ENCODE results near the gene MCF2L.

MCF2L gene

GRCh38 chr13:113020323-113021080, 51.5 kb downstream of the MCF2L start:
- Histone ChIP-seq H3K27ac (ENCODE audit: low read depth, low read length) (no peak overlapping the region), H3K9ac (ENCODE audit: low read length in 5 of 5) (no peak overlapping the region), H3K9me3 (ENCODE audit: control insufficient read depth in 5 of 5, low read length in 5 of 5) (peaks cover 0 to 7% (median 4%) of the 10 kb centered on the region in 5 donors), H3K27me3 (ENCODE audit: control insufficient read depth in 5 of 5, insufficient read depth in 4 of 5, low read length in 5 of 5) (peaks cover 0 to 17% (median 9%) of the 10 kb centered on the region in 5 donors), H3K4me1 (ENCODE audit: control insufficient read depth in 5 of 5, insufficient read depth in 5 of 5, low read length in 5 of 5) (peaks cover 0 to 25% (median 0%) of the 10 kb centered on the region in 5 donors), H3K4me3 (ENCODE audit: low read depth in 1 of 5, low read length in 5 of 5) (no peak overlapping the region), H3K36me3 (ENCODE audit: control insufficient read depth in 5 of 5, insufficient read depth in 5 of 5, low read length in 5 of 5) (peaks cover 0 to 37% (median 21%) of the 10 kb centered on the region in 5 donors)

- Histone ChIP-seq H3K4me3 (ENCODE audit: low read depth in 1 of 5, low read length in 5 of 5) (no peak overlapping the region), H3K27ac (ENCODE audit: low read depth, low read length) (no peak overlapping the region), H3K9me3 (ENCODE audit: control insufficient read depth in 5 of 5, low read length in 5 of 5) (peaks cover 0 to 7% (median 4%) of the 10 kb centered on the region in 5 donors)
Observed at GRCh38 chr13:113021391-113021790, 52.4 kb downstream of the MCF2L start.

DNA sequence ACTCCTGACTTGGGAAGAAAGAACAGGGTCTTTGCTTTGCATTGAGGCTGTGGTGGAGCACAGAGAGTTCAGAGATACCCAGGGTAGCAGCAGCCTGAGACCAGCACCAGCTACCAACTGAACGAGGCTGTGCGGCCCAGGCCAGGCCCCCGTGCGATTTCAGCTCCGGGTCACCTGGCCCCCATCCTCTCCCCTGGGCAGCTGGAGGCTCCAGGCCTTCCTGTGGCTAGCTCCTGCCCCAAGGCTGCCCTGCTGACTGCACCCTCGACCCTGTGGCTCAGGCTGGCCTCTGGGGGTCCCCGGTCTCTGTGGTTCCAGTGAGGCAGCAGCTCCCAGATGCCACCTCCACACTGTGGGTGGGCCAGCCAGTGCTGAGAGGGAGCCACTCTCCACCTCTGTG, 52.8 kb downstream of the MCF2L start:
- Histone ChIP-seq H3K36me3 (ENCODE audit: control insufficient read depth in 5 of 5, insufficient read depth in 5 of 5, low read length in 5 of 5) (peaks cover 0 to 39% (median 20%) of the 10 kb centered on the region in 5 donors), H3K4me3 (ENCODE audit: low read depth in 1 of 5, low read length in 5 of 5) (no peak overlapping the region), H3K27me3 (ENCODE audit: control insufficient read depth in 5 of 5, insufficient read depth in 4 of 5, low read length in 5 of 5) (peaks cover 0 to 16% (median 14%) of the 10 kb centered on the region in 5 donors), H3K4me1 (ENCODE audit: control insufficient read depth in 5 of 5, insufficient read depth in 5 of 5, low read length in 5 of 5) (peaks cover 0 to 25% (median 0%) of the 10 kb centered on the region in 5 donors), H3K9me3 (ENCODE audit: control insufficient read depth in 5 of 5, low read length in 5 of 5) (peaks cover 0 to 7% (median 4%) of the 10 kb centered on the region in 5 donors), H3K27ac (ENCODE audit: low read depth, low read length) (no peak overlapping the region), H3K9ac (ENCODE audit: low read length in 5 of 5) (no peak overlapping the region)

More at GRCh38 chr13:113021391-113021790, 52.4 kb downstream of the MCF2L start:
- peaks cover 0 to 38% (median 22%) of the 10 kb centered on the region in 5 donors for H3K36me3 ChIP-seq (ENCODE audit: control insufficient read depth in 5 of 5, insufficient read depth in 5 of 5, low read length in 5 of 5)
- H3K9ac ChIP-seq (ENCODE audit: low read length in 5 of 5): no peak overlapping the region
- peaks cover 0 to 25% (median 0%) of the 10 kb centered on the region in 5 donors for H3K4me1 ChIP-seq (ENCODE audit: control insufficient read depth in 5 of 5, insufficient read depth in 5 of 5, low read length in 5 of 5)
- peaks cover 0 to 17% (median 12%) of the 10 kb centered on the region in 5 donors for H3K27me3 ChIP-seq (ENCODE audit: control insufficient read depth in 5 of 5, insufficient read depth in 4 of 5, low read length in 5 of 5)

DNA sequence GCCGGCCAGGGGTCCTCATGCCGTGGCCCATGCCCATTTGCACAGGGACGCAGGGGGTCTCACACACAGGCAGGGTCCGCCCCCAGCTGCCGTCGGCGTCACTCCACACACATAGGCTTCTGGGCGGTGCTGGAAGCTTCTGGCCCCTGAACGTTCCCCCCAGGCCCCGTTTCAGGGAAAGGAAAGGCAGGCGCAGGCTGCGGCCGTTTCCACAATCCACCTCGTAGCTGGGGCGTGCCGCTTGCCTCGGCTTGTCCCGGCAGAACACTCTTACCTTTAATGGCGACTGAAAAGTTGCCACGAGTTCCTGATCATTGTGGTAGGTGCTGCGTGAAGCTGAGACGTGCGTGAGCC, 53.4 kb downstream of the MCF2L start:
- Histone ChIP-seq H3K9ac (ENCODE audit: low read length in 5 of 5) (no peak overlapping the region), H3K27me3 (ENCODE audit: control insufficient read depth in 5 of 5, insufficient read depth in 4 of 5, low read length in 5 of 5) (peaks cover 0 to 16% (median 14%) of the 10 kb centered on the region in 5 donors), H3K4me3 (ENCODE audit: low read depth in 1 of 5, low read length in 5 of 5) (no peak overlapping the region), H3K36me3 (ENCODE audit: control insufficient read depth in 5 of 5, insufficient read depth in 5 of 5, low read length in 5 of 5) (peaks cover 0 to 36% (median 21%) of the 10 kb centered on the region in 5 donors), H3K27ac (ENCODE audit: low read depth, low read length) (no peak overlapping the region), H3K4me1 (ENCODE audit: control insufficient read depth in 5 of 5, insufficient read depth in 5 of 5, low read length in 5 of 5) (peaks cover 0 to 25% (median 0%) of the 10 kb centered on the region in 5 donors), H3K9me3 (ENCODE audit: control insufficient read depth in 5 of 5, low read length in 5 of 5) (peaks cover 0 to 7% (median 4%) of the 10 kb centered on the region in 5 donors)

- Histone ChIP-seq H3K9ac (ENCODE audit: low read length in 5 of 5) (no peak overlapping the region), H3K4me3 (ENCODE audit: low read depth in 1 of 5, low read length in 5 of 5) (no peak overlapping the region), H3K36me3 (ENCODE audit: control insufficient read depth in 5 of 5, insufficient read depth in 5 of 5, low read length in 5 of 5) (peaks cover 0 to 33% (median 18%) of the 10 kb centered on the region in 5 donors), H3K27ac (ENCODE audit: low read depth, low read length) (peak overlapping the region; percentile 16), H3K27me3 (ENCODE audit: control insufficient read depth in 5 of 5, insufficient read depth in 4 of 5, low read length in 5 of 5) (peaks cover 0 to 19% (median 14%) of the 10 kb centered on the region in 5 donors), H3K4me1 (ENCODE audit: control insufficient read depth in 5 of 5, insufficient read depth in 5 of 5, low read length in 5 of 5) (peaks cover 0 to 25% (median 0%) of the 10 kb centered on the region in 5 donors), H3K9me3 (ENCODE audit: control insufficient read depth in 5 of 5, low read length in 5 of 5) (peaks cover 0 to 7% (median 4%) of the 10 kb centered on the region in 5 donors)
Observed at GRCh38 chr13:113022745-113023574, 53.9 kb downstream of the MCF2L start.

DNA sequence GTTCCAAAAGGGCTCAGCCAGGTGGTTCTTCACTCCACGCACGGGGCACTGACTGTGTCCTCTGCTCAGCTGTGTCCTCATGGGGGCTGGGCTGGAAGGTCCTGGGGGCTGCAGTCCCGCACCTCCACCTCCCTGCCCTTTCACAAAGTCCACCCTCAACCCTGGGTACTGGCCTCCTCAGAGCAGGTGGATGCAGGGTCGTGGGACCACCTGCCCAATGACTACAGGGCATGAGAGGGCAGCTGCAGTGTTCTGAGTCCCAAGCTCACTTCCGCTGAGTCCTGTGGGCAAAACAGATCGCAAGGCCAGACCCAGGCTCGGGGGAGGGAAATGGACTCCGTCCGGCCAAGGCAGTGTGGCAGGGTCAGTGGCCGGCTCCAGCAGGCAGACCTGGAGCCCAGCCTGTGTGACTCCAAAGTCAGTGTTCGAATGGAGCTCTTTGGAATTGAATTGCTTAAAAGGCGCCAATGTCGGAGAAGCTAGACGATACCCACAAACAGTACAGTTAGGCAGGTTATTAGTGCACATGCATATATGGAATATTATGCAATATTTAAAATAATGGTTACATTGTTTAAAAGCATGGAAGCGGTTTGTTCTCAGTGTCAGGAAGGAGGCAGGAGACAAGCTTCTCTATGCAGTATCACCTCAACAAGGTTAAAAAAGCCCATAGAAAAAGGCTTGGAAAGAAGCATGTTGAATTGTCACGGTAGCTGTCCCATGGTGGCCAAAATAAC, 54.8 kb downstream of the MCF2L start:
- peaks cover 0 to 27% (median 14%) of the 10 kb centered on the region in 5 donors for H3K36me3 ChIP-seq (ENCODE audit: control insufficient read depth in 5 of 5, insufficient read depth in 5 of 5, low read length in 5 of 5)
- H3K9me3 ChIP-seq (ENCODE audit: control insufficient read depth in 5 of 5, low read length in 5 of 5): peaks cover 0 to 7% (median 4%) of the 10 kb centered on the region in 5 donors
- no peak overlapping the region for H3K9ac ChIP-seq (ENCODE audit: low read length in 5 of 5)
- H3K27ac ChIP-seq (ENCODE audit: low read depth, low read length): peak overlapping the region; percentile 16
- H3K4me3 ChIP-seq (ENCODE audit: low read depth in 1 of 5, low read length in 5 of 5): no peak overlapping the region
- H3K4me1 ChIP-seq (ENCODE audit: control insufficient read depth in 5 of 5, insufficient read depth in 5 of 5, low read length in 5 of 5): peaks cover 0 to 25% (median 0%) of the 10 kb centered on the region in 5 donors
- H3K27me3 ChIP-seq (ENCODE audit: control insufficient read depth in 5 of 5, insufficient read depth in 4 of 5, low read length in 5 of 5): peaks cover 0 to 20% (median 14%) of the 10 kb centered on the region in 5 donors

DNA sequence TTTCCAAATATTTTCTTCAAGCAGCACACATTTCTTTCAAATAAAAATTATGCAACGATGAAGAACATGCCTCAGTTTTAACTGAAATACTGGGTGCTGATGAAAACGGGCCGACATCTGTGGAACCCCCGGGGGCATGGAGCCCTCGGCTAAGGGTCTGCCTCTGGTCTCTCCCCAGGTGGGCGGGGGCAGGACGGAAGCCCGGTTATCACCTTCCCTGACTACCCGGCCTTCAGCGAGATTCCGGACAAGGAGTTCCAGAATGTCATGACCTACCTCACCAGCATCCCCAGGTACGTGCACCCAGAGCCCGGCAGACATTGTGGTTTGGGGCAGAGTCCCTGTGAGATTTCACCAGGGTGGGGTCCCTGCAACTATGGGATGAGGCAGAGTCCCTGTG, 55.5 kb downstream of the MCF2L start:
- H3K27ac ChIP-seq (ENCODE audit: low read depth, low read length): no peak overlapping the region
- H3K4me3 ChIP-seq (ENCODE audit: low read depth in 1 of 5, low read length in 5 of 5): no peak overlapping the region
- H3K9ac ChIP-seq (ENCODE audit: low read length in 5 of 5): no peak overlapping the region
- H3K4me1 ChIP-seq (ENCODE audit: control insufficient read depth in 5 of 5, insufficient read depth in 5 of 5, low read length in 5 of 5): peaks cover 0 to 25% (median 0%) of the 10 kb centered on the region in 5 donors
- H3K9me3 ChIP-seq (ENCODE audit: control insufficient read depth in 5 of 5, low read length in 5 of 5): peaks cover 0 to 7% (median 4%) of the 10 kb centered on the region in 5 donors
- peaks cover 0 to 21% (median 11%) of the 10 kb centered on the region in 5 donors for H3K36me3 ChIP-seq (ENCODE audit: control insufficient read depth in 5 of 5, insufficient read depth in 5 of 5, low read length in 5 of 5)
- H3K27me3 ChIP-seq (ENCODE audit: control insufficient read depth in 5 of 5, insufficient read depth in 4 of 5, low read length in 5 of 5): peaks cover 0 to 21% (median 17%) of the 10 kb centered on the region in 5 donors

DNA sequence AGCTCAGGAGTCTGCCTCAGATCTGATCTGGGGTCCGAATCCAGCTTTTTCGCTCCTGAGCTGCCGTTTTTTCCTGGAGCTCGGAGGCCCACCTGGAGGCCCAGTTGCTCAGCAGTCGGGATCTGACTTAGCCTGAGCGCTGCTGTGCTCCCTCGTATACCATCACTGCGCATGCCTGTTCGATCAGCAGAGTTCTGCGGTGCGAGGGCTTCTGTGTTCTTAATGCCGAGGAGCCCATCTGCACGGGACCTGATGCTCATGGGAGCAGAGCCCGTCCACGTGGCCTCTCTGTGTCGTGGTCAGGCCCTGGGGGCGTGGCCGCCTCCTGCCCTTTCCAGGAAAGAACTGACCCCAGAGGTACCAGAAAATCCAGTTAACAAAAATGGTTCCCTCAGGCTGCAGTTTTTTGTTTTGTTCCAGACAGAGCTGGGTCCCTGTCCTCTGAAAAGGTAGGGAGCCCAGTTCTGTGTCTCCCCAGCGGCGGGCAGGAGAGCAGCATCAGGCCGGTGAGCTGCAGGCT, 57.4 kb downstream of the MCF2L start:
- Histone ChIP-seq H3K27ac (ENCODE audit: low read depth, low read length) (no peak overlapping the region), H3K9ac (ENCODE audit: low read length in 5 of 5) (no peak overlapping the region), H3K27me3 (ENCODE audit: control insufficient read depth in 5 of 5, insufficient read depth in 4 of 5, low read length in 5 of 5) (peaks cover 0 to 22% (median 17%) of the 10 kb centered on the region in 5 donors), H3K4me3 (ENCODE audit: low read depth in 1 of 5, low read length in 5 of 5) (no peak overlapping the region), H3K36me3 (ENCODE audit: control insufficient read depth in 5 of 5, insufficient read depth in 5 of 5, low read length in 5 of 5) (peaks cover 0 to 10% (median 4%) of the 10 kb centered on the region in 5 donors), H3K4me1 (ENCODE audit: control insufficient read depth in 5 of 5, insufficient read depth in 5 of 5, low read length in 5 of 5) (peaks cover 0 to 19% (median 0%) of the 10 kb centered on the region in 5 donors), H3K9me3 (ENCODE audit: control insufficient read depth in 5 of 5, low read length in 5 of 5) (no peaks in the 10 kb centered on the region)

GRCh38 chr13:113027095-113027494, 58.1 kb downstream of the MCF2L start:
- peaks cover 0 to 12% (median 4%) of the 10 kb centered on the region in 5 donors for H3K36me3 ChIP-seq (ENCODE audit: control insufficient read depth in 5 of 5, insufficient read depth in 5 of 5, low read length in 5 of 5)
- H3K4me1 ChIP-seq (ENCODE audit: control insufficient read depth in 5 of 5, insufficient read depth in 5 of 5, low read length in 5 of 5): peaks cover 0 to 18% (median 0%) of the 10 kb centered on the region in 5 donors
- H3K4me3 ChIP-seq (ENCODE audit: low read depth in 1 of 5, low read length in 5 of 5): no peak overlapping the region
- no peak overlapping the region for H3K27ac ChIP-seq (ENCODE audit: low read depth, low read length)
- H3K9me3 ChIP-seq (ENCODE audit: control insufficient read depth in 5 of 5, low read length in 5 of 5): no peaks in the 10 kb centered on the region
- no peak overlapping the region for H3K9ac ChIP-seq (ENCODE audit: low read length in 5 of 5)
- peaks cover 0 to 23% (median 17%) of the 10 kb centered on the region in 5 donors for H3K27me3 ChIP-seq (ENCODE audit: control insufficient read depth in 5 of 5, insufficient read depth in 4 of 5, low read length in 5 of 5)

Data from subcutaneous abdominal adipose tissue (tissue), 5 donors.